OCI-LY7 (cell line): ENCODE results near the gene EIF3L. TPM values are rescaled to one million over a fixed set of nuclear protein-coding genes. Genes with fewer than 3 reads are reported as not detected.
A peak's percentile ranks its signal among the peaks of the same experiment; 100 is the strongest.

Source experiments
- BruUV-seq: library from RNA; stranded (reverse); fragments of 400-500 nt; replicated peaks from 2 replicates; lab custom pipeline; 2021; lab: Mats Ljungman, UMichigan
- CTCF ChIA-PET: fragments of 300-600 bp; sonication (Branson Sonifier 250); formaldehyde crosslinking; loops from one replicate; lab custom pipeline; 2022; ENCODE audit warnings: antibody characterized with exemption; ENCODE audit not compliant: unreplicated experiment; lab: Charles Lee
- POLR2A ChIA-PET: fragments of 300-600 bp; sonication (Branson Sonifier 250); formaldehyde crosslinking; loops from one replicate; lab custom pipeline; 2022; ENCODE audit warnings: antibody characterized with exemption; lab: Charles Lee
- DNase-seq: peaks from one replicate; pipeline ENCODE4 v3.0.0-alpha.2; 2015; ENCODE audit warnings: low spot score
- H2AFZ ChIP-seq: fragments of 200-600 bp; sonication (generic), shearing (Covaris generic); 2 replicates; pipeline ENCODE4 v1.6.1; 2014; ENCODE audit warnings: mild to moderate bottlenecking, antibody characterized with exemption, low read length, moderate library complexity
- H3K27ac ChIP-seq: fragments of 200-600 bp; sonication (generic); 2 replicates; pipeline ENCODE4 v1.5.1; 2014; ENCODE audit warnings: mixed run types, low read depth, mild to moderate bottlenecking, moderate library complexity, low read length, inconsistent platforms; ENCODE audit not compliant: poor library complexity, severe bottlenecking
- H3K36me3 ChIP-seq: fragments of 200-600 bp; sonication (generic); 2 replicates; pipeline ENCODE4 v1.6.1; 2014; ENCODE audit warnings: mild to moderate bottlenecking, antibody characterized with exemption, low read length, moderate library complexity, mixed read lengths; ENCODE audit not compliant: insufficient read depth
- H3K4me1 ChIP-seq: fragments of 200-600 bp; sonication (generic); 2 replicates; pipeline ENCODE4 v1.5.1; 2014; ENCODE audit warnings: mild to moderate bottlenecking, low read length; ENCODE audit not compliant: insufficient read depth, poor library complexity, severe bottlenecking
- H3K4me2 ChIP-seq: fragments of 200-600 bp; sonication (generic); 2 replicates; pipeline ENCODE4 v1.6.1; 2014; ENCODE audit warnings: mild to moderate bottlenecking, low read length
- H3K4me3 ChIP-seq: fragments of 200-600 bp; sonication (generic); 2 replicates; pipeline ENCODE4 v1.5.1; 2014; ENCODE audit warnings: mild to moderate bottlenecking, low read depth, low read length; ENCODE audit not compliant: poor library complexity, severe bottlenecking
- H3K79me2 ChIP-seq: fragments of 200-600 bp; sonication (generic); 2 replicates; pipeline ENCODE4 v1.6.1; 2016; ENCODE audit warnings: low read depth, mild to moderate bottlenecking, low read length, moderate library complexity, mixed read lengths; ENCODE audit not compliant: insufficient read depth
- H3K9me2 ChIP-seq: fragments of 200-600 bp; sonication (generic); 2 replicates; pipeline ENCODE4 v1.6.1; 2016; ENCODE audit warnings: mild to moderate bottlenecking, low read length, mixed read lengths; ENCODE audit not compliant: insufficient read depth
- H3K9me3 ChIP-seq: fragments of 200-600 bp; sonication (generic); 2 replicates; pipeline ENCODE4 v1.6.1; 2014; ENCODE audit warnings: mild to moderate bottlenecking, mixed run types, low read length, mixed read lengths
- H4K20me1 ChIP-seq: fragments of 200-600 bp; sonication (generic); 2 replicates; pipeline ENCODE4 v1.6.1; 2014; ENCODE audit warnings: mild to moderate bottlenecking, antibody characterized with exemption, low read length, moderate library complexity, mixed read lengths; ENCODE audit not compliant: insufficient read depth
- EZH2phosphoT487 ChIP-seq: fragments of 200-600 bp; sonication (generic); IDR thresholded peaks from 2 replicates; pipeline ENCODE4 v1.6.1; 2018; ENCODE audit warnings: low read depth, borderline replicate concordance, mild to moderate bottlenecking, mixed run types, antibody characterized with exemption, low read length, moderate library complexity, mixed read lengths
- intact Hi-C: fragments of 100-400 bp; cut with micrococcal nuclease; formaldehyde crosslinking; loops from one replicate; pipeline ENCODE4 v1.10.0; 2022; ENCODE audit not compliant: unreplicated experiment
- microRNA-seq: library from miRNA; unstranded; fragments of <30 nt; microRNA quantifications from one replicate; pipeline ENCODE4 v1.2.0, GENCODE V29; 2022; ENCODE audit warnings: borderline replicate concordance
- small RNA-seq: library from RNA; depleted of rRNA; stranded (forward); fragments of <200 nt; gene quantifications from one replicate; pipeline ENCODE3, GENCODE V24; 2014
- total RNA-seq, 2 experiments: library from RNA; depleted of rRNA in 1 of 2; stranded (reverse); fragments of >200 nt in 1 of 2; shearing (Covaris generic) in 1 of 2; gene quantifications; 2 replicates each; pipeline ENCODE4 v1.2.3, GENCODE V29; 2014 to 2022
- TF ChIP-seq, protein P1 (sequence below): fragments of 200-600 bp; sonication (generic); conservative IDR thresholded peaks from 2 replicates; pipeline ENCODE4 v1.5.1; 2014; ENCODE audit warnings: mild to moderate bottlenecking, antibody characterized with exemption, low read length, moderate library complexity, mixed read lengths

The EIF3L gene
- total RNA-seq, 2 experiments from 2014 or later = 503 to 596 TPM

DNA sequence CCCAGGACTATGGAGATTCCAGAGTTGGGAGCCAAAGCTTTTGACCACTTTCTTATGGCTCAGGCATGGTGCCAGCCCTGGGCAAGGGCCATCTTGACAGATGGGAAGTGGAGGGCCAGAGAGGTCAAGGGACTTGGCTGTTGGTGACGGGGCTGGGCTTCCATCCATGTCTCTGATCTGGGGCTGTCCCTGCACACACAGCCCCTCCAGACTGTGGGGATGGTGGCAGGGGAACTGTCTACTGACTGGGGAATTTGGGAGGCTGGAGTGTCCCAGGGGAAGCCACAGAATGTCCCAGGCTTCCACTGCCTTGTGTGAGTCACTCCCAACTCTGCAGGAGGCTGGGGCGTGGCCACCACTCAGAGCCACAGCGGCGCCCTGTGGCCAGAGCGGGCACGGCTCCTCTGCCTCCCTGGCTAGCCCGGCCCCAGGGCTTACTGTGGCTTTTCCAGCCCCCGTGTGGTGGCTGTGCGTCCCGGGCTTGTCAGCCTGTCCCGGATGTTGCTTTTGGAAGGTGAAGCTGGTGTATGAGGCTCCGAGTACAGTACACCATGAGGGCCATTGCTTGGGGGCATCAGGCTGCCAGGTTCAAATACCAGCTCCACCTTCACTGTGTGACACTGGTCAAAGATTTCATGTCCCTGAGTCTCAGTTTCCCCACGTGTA, 84.6 kb downstream of the EIF3L start:
- H3K4me1 ChIP-seq = peaks cover 32% of the 10 kb centered on the region
- H3K27ac ChIP-seq = no peak overlapping the region
- no peak overlapping the region for H2AFZ ChIP-seq
- no peaks in the 10 kb centered on the region for H3K79me2 ChIP-seq
- POLR2A ChIA-PET = interaction anchor here (0.5 to 0.7 kb wide), 2 partner anchors 14 to 80 kb away, joined by 3 read pairs; no protein-coding TSS in a partner anchor
- no TSS peak for BruUV-seq
- TF ChIP-seq, protein P1, sequence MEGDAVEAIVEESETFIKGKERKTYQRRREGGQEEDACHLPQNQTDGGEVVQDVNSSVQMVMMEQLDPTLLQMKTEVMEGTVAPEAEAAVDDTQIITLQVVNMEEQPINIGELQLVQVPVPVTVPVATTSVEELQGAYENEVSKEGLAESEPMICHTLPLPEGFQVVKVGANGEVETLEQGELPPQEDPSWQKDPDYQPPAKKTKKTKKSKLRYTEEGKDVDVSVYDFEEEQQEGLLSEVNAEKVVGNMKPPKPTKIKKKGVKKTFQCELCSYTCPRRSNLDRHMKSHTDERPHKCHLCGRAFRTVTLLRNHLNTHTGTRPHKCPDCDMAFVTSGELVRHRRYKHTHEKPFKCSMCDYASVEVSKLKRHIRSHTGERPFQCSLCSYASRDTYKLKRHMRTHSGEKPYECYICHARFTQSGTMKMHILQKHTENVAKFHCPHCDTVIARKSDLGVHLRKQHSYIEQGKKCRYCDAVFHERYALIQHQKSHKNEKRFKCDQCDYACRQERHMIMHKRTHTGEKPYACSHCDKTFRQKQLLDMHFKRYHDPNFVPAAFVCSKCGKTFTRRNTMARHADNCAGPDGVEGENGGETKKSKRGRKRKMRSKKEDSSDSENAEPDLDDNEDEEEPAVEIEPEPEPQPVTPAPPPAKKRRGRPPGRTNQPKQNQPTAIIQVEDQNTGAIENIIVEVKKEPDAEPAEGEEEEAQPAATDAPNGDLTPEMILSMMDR = peak; percentile 94
- no peak for TF ChIP-seq EZH2phosphoT487
- DNase-seq = peak; percentile 89
- intact Hi-C loops = loop anchor here (1.0 kb wide), 2 partner anchors 28 to 117 kb away; partner anchors contain the start of gene MICALL1
- H4K20me1 ChIP-seq = no peaks in the 10 kb centered on the region
- no peak overlapping the region for H3K4me2 ChIP-seq
- CTCF ChIA-PET = interaction anchor here (0.5 to 0.9 kb wide), 4 partner anchors 20 to 573 kb away, joined by 3 to 14 read pairs (median 4); partner anchors contain the start of genes C22orf23, MICALL1 and POLR2F
- H3K36me3 ChIP-seq = peaks cover 4% of the 10 kb centered on the region; the same call in 1 of the 2 replicates
- H3K9me3 ChIP-seq = no peaks in the 10 kb centered on the region
- H3K4me3 ChIP-seq = no peak overlapping the region
- H3K9me2 ChIP-seq = no peaks in the 10 kb centered on the region

Small RNA genes lying within 50 kb of the gene (microRNA-seq; reads per million reads assigned to microRNA genes)
- gene MIR659 = 7.6 reads per million, percentile 5 among the genes with 10 or more reads in this experiment

Small RNA genes lying within 50 kb of the gene (small RNA-seq; reads per million reads assigned to genes)
- not detected for gene MIR659

Other genes with a start within 250 kb of the EIF3L start
- 119 and 127 TPM in 2 replicates for gene GGA1, start 240.6 kb upstream of the EIF3L start, total RNA-seq (2014; rRNA removed; shearing (Covaris generic))
- 167 and 172 TPM in 2 replicates for gene GGA1, start 240.6 kb upstream of the EIF3L start, total RNA-seq (2022)
- gene SH3BP1, start 209.8 kb upstream of the EIF3L start, total RNA-seq (2014; rRNA removed; shearing (Covaris generic)) = 15.3 and 18.3 TPM in 2 replicates
- 44.4 and 48.4 TPM in 2 replicates for gene SH3BP1, start 209.8 kb upstream of the EIF3L start, total RNA-seq (2022)
- gene PDXP, start 190.7 kb upstream of the EIF3L start, total RNA-seq (2014; rRNA removed; shearing (Covaris generic)) = 50.0 and 61.2 TPM in 2 replicates
- gene PDXP, start 190.7 kb upstream of the EIF3L start, total RNA-seq (2022) = 54.0 and 55.8 TPM in 2 replicates
- gene LGALS1, start 173.8 kb upstream of the EIF3L start, total RNA-seq (2014; rRNA removed; shearing (Covaris generic)) = 85.8 and 93.1 TPM in 2 replicates
- 57.2 and 57.3 TPM in 2 replicates for gene LGALS1, start 173.8 kb upstream of the EIF3L start, total RNA-seq (2022)
- 64.6 and 79.0 TPM in 2 replicates for gene NOL12, start 163.1 kb upstream of the EIF3L start, total RNA-seq (2014; rRNA removed; shearing (Covaris generic))
- gene NOL12, start 163.1 kb upstream of the EIF3L start, total RNA-seq (2022) = 58.6 and 62.3 TPM in 2 replicates
- gene TRIOBP, start 152.4 kb upstream of the EIF3L start, total RNA-seq (2014; rRNA removed; shearing (Covaris generic)) = 24.4 and 31.6 TPM in 2 replicates
- 30.6 and 31.1 TPM in 2 replicates for gene TRIOBP, start 152.4 kb upstream of the EIF3L start, total RNA-seq (2022)
- 14.6 and 20.6 TPM in 2 replicates for gene GCAT, start 41.5 kb upstream of the EIF3L start, total RNA-seq (2014; rRNA removed; shearing (Covaris generic))
- 17.3 and 21.6 TPM in 2 replicates for gene GCAT, start 41.5 kb upstream of the EIF3L start, total RNA-seq (2022)
- not detected in 2 replicates for gene GALR3, start 26.0 kb upstream of the EIF3L start, total RNA-seq (2014; rRNA removed; shearing (Covaris generic))
- not detected in 2 replicates for gene GALR3, start 26.0 kb upstream of the EIF3L start, total RNA-seq (2022)
- 21.0 and 25.4 TPM in 2 replicates for gene ANKRD54, start 5.1 kb upstream of the EIF3L start, total RNA-seq (2014; rRNA removed; shearing (Covaris generic))
- gene ANKRD54, start 5.1 kb upstream of the EIF3L start, total RNA-seq (2022) = 31.7 and 31.8 TPM in 2 replicates
- gene MICALL1, start 56.9 kb downstream of the EIF3L start, total RNA-seq (2014; rRNA removed; shearing (Covaris generic)) = 18.3 and 18.5 TPM in 2 replicates
- gene MICALL1, start 56.9 kb downstream of the EIF3L start, total RNA-seq (2022) = 25.7 and 32.1 TPM in 2 replicates
- gene C22orf23, start 104.2 kb downstream of the EIF3L start, total RNA-seq (2014; rRNA removed; shearing (Covaris generic)) = 0.90 and 1.2 TPM in 2 replicates
- gene C22orf23, start 104.2 kb downstream of the EIF3L start, total RNA-seq (2022) = 0.57 TPM in 1 of 2 replicates, not detected in the other
- gene POLR2F, start 104.3 kb downstream of the EIF3L start, total RNA-seq (2014; rRNA removed; shearing (Covaris generic)) = 85.9 and 128 TPM in 2 replicates
- 63.5 and 71.2 TPM in 2 replicates for gene POLR2F, start 104.3 kb downstream of the EIF3L start, total RNA-seq (2022)
- not detected in 2 replicates for gene SOX10, start 135.1 kb downstream of the EIF3L start, total RNA-seq (2014; rRNA removed; shearing (Covaris generic))
- gene SOX10, start 135.1 kb downstream of the EIF3L start, total RNA-seq (2022) = not detected in 2 replicates
- gene PICK1, start 208.0 kb downstream of the EIF3L start, total RNA-seq (2014; rRNA removed; shearing (Covaris generic)) = 19.2 and 28.5 TPM in 2 replicates
- 23.8 and 25.6 TPM in 2 replicates for gene PICK1, start 208.0 kb downstream of the EIF3L start, total RNA-seq (2022)
- not detected in 2 replicates for gene SLC16A8, start 234.8 kb downstream of the EIF3L start, total RNA-seq (2014; rRNA removed; shearing (Covaris generic))
- gene SLC16A8, start 234.8 kb downstream of the EIF3L start, total RNA-seq (2022) = not detected in 2 replicates